GM23338 (cell line): ENCODE data around the gene STX17. TPM values are rescaled to one million over a fixed set of nuclear protein-coding genes. Genes with fewer than 3 reads are reported as not detected.

Experiments
- ATAC-seq: fragments of 200-7000 bp; cut with Tn5 transposase; 3 replicates; pipeline ENCODE4 v1.9.1; 2020
- DNase-seq: peaks from one replicate; pipeline ENCODE4 v3.0.0-alpha.2; 2015; ENCODE audit warnings: low spot score
- H2AFZ ChIP-seq: fragments of 200-600 bp; sonication (generic); 2 replicates; pipeline ENCODE4 v1.8.0; 2016; ENCODE audit warnings: antibody characterized with exemption, mild to moderate bottlenecking, moderate library complexity
- H3F3A ChIP-seq: fragments of 200-600 bp; sonication (generic); replicated peaks from 2 replicates; pipeline ENCODE4 v1.8.0; 2017; ENCODE audit warnings: antibody characterized with exemption, mixed run types, low read depth
- H3K27ac ChIP-seq: fragments of 200-600 bp; sonication (generic); 2 replicates; pipeline ENCODE4 v1.6.1; 2016; ENCODE audit warnings: low read depth
- H3K27me3 ChIP-seq: fragments of 200-600 bp; sonication (generic); 2 replicates; pipeline ENCODE4 v1.8.0; 2016; ENCODE audit warnings: mild to moderate bottlenecking, mixed run types, moderate library complexity; ENCODE audit not compliant: insufficient read depth
- H3K36me3 ChIP-seq: fragments of 200-600 bp; sonication (generic); 2 replicates; pipeline ENCODE4 v1.8.0; 2016; ENCODE audit warnings: mild to moderate bottlenecking; ENCODE audit not compliant: insufficient read depth
- H3K4me1 ChIP-seq: fragments of 200-600 bp; sonication (generic); 2 replicates; pipeline ENCODE4 v1.8.0; 2016; ENCODE audit warnings: mild to moderate bottlenecking, moderate library complexity; ENCODE audit not compliant: insufficient read depth
- H3K4me2 ChIP-seq: fragments of 200-600 bp; sonication (generic); 2 replicates; pipeline ENCODE4 v1.7.1; 2017; ENCODE audit warnings: mixed run types
- H3K4me3 ChIP-seq: fragments of 200-600 bp; sonication (generic); 2 replicates; pipeline ENCODE4 v1.6.1; 2016; ENCODE audit warnings: mixed run types
- H3K79me2 ChIP-seq: fragments of 200-600 bp; sonication (generic); replicated peaks from 2 replicates; pipeline ENCODE4 v1.8.0; 2017; ENCODE audit warnings: mild to moderate bottlenecking; ENCODE audit not compliant: insufficient read depth
- H3K9me2 ChIP-seq: fragments of 200-600 bp; sonication (generic); 2 replicates; pipeline ENCODE4 v1.8.0; 2017; ENCODE audit not compliant: insufficient read depth
- H4K20me1 ChIP-seq: fragments of 200-600 bp; sonication (generic); replicated peaks from 2 replicates; pipeline ENCODE4 v1.8.0; 2017; ENCODE audit warnings: mild to moderate bottlenecking; ENCODE audit not compliant: insufficient read depth
- H3K27ac Mint-ChIP-seq: 2 replicates; pipeline ENCODE4 v1.8.0; 2020; ENCODE audit warnings: inconsistent platforms, mild to moderate bottlenecking, moderate library complexity, mixed read lengths
- H3K27me3 Mint-ChIP-seq: 3 replicates; pipeline ENCODE4 v1.8.0; 2022; ENCODE audit warnings: low read depth, mild to moderate bottlenecking, moderate library complexity, mixed read lengths, inconsistent platforms; ENCODE audit not compliant: insufficient read depth, poor library complexity
- H3K36me3 Mint-ChIP-seq: 3 replicates; pipeline ENCODE4 v1.8.0; 2021; ENCODE audit warnings: low read depth, mild to moderate bottlenecking, inconsistent platforms, moderate library complexity, mixed read lengths
- H3K4me1 Mint-ChIP-seq: 3 replicates; pipeline ENCODE4 v1.8.0; 2020; ENCODE audit warnings: mild to moderate bottlenecking, inconsistent platforms, mixed read lengths
- H3K4me3 Mint-ChIP-seq: 3 replicates; pipeline ENCODE4 v1.8.0; 2021; ENCODE audit warnings: moderate library complexity, mild to moderate bottlenecking, inconsistent platforms, mixed read lengths
- H3K9me3 Mint-ChIP-seq: 3 replicates; pipeline ENCODE4 v1.8.0; 2020; ENCODE audit warnings: moderate library complexity, mild to moderate bottlenecking, inconsistent platforms, mixed read lengths
- CREB1 ChIP-seq: fragments of 250-450 bp; sonication (Bioruptor Pico); IDR thresholded peaks from 2 replicates; pipeline ENCODE4 v1.5.0; 2020; ENCODE audit warnings: low read depth, mild to moderate bottlenecking, moderate library complexity
- CTCF ChIP-seq, 2 experiments: fragments of 200-600 bp in 1 of 2; sonication (generic) in 1 of 2; conservative IDR thresholded peaks; 2 replicates each; pipeline versions ENCODE4 v1.5.1 to v1.6.1; 2016 to 2017; ENCODE audit warnings: antibody characterized with exemption in 2 of 2, low read depth in 2 of 2, mild to moderate bottlenecking in 2 of 2, moderate library complexity in 1 of 2
- EZH2phosphoT487 ChIP-seq: fragments of 200-600 bp; sonication (generic); IDR thresholded peaks from one replicate; pipeline ENCODE4 v1.8.1; 2018; ENCODE audit warnings: antibody characterized with exemption; ENCODE audit not compliant: unreplicated experiment
- JUNB ChIP-seq: IDR thresholded peaks from one replicate; pipeline ENCODE4 v1.6.1; 2016; ENCODE audit warnings: antibody characterized with exemption; ENCODE audit not compliant: unreplicated experiment
- NANOG ChIP-seq: IDR thresholded peaks from 2 replicates; pipeline ENCODE4 v1.6.1; 2016; ENCODE audit warnings: antibody characterized with exemption, borderline replicate concordance
- POLR2AphosphoS5 ChIP-seq: IDR thresholded peaks from 2 replicates; pipeline ENCODE4 v1.6.1; 2016; ENCODE audit warnings: antibody characterized with exemption, low read depth
- REST ChIP-seq: IDR thresholded peaks from one replicate; pipeline ENCODE4 v1.6.1; 2018; ENCODE audit warnings: antibody characterized with exemption; ENCODE audit not compliant: unreplicated experiment
- STAT1 ChIP-seq: IDR thresholded peaks from one replicate; pipeline ENCODE4 v1.6.1; 2016; ENCODE audit warnings: antibody characterized with exemption; ENCODE audit not compliant: unreplicated experiment
- ZNF114 ChIP-seq: fragments of 250-450 bp; sonication (Bioruptor Pico); IDR thresholded peaks from 2 replicates; pipeline ENCODE4 v1.5.0; 2020; ENCODE audit warnings: mild to moderate bottlenecking, moderate library complexity
- ZNF331 ChIP-seq: fragments of 250-450 bp; sonication (Bioruptor Pico); IDR thresholded peaks from 2 replicates; pipeline ENCODE4 v1.5.0; 2020; ENCODE audit warnings: low read depth, mild to moderate bottlenecking, moderate library complexity
- ZNF462 ChIP-seq: fragments of 250-450 bp; sonication (Bioruptor Pico); IDR thresholded peaks from 2 replicates; pipeline ENCODE4 v1.5.0; 2020; ENCODE audit warnings: mild to moderate bottlenecking, moderate library complexity
- polyA plus RNA-seq: library from polyadenylated mRNA; unstranded; fragments of >200 nt; fragmentation: Nextera tagmentation; extraction: Ambion mirVana; gene quantifications from 2 replicates; pipeline ENCODE4 v1.2.1, GENCODE V29; 2016
- total RNA-seq: library from RNA; depleted of rRNA; stranded (reverse); fragments of >200 nt; shearing (Covaris generic); gene quantifications from 2 replicates; pipeline ENCODE4 v1.2.3, GENCODE V29; 2014

Gene STX17
- total and polyA plus RNA-seq, 2 experiments from 2014 or later = 12.9 to 24.2 TPM

GRCh38 chr9:99907208-99907532 is 716 bp downstream of the STX17 start:
- ATAC-seq = no peak
- Mint-ChIP-seq H3K4me1 (peaks cover 27% of the 10 kb centered on the region), H3K36me3 (no peaks in the 10 kb centered on the region; the same call in 2 of the 3 replicates), H3K4me3 (peak overlapping the region; percentile 95), H3K9me3 (no peaks in the 10 kb centered on the region), H3K27ac (peak overlapping the region; percentile 93), H3K27me3 (peaks cover 3% of the 10 kb centered on the region)
- no peak for TF ChIP-seq CREB1 (CRISPR knock-in tag)
- no peak for TF ChIP-seq JUNB
- no peak for TF ChIP-seq STAT1
- no peak for TF ChIP-seq NANOG
- TF ChIP-seq CTCF (conservative IDR thresholded peaks at IDR 0.05; ENCODE audit: low read depth in 2 of 2) = no peak
- no peak for TF ChIP-seq ZNF114 (CRISPR knock-in tag)
- TF ChIP-seq POLR2AphosphoS5 = no peak
- Histone ChIP-seq H3K27me3 (no peaks in the 10 kb centered on the region), H3K36me3 (no peaks in the 10 kb centered on the region), H3K27ac (no peak overlapping the region), H3K9me2 (0 out of 2 replicates have a peak, but pooled peaks cover 5% of the 10 kb centered on the region), H2AFZ (peak overlapping the region; percentile 94), H3K79me2 (peaks cover 10% of the 10 kb centered on the region; the same call in 1 of the 2 replicates), H3K4me3 (peak overlapping the region; percentile 86), H3K4me1 (peaks cover 29% of the 10 kb centered on the region), H3F3A (no peaks in the 10 kb centered on the region), H3K4me2 (peak overlapping the region; percentile 89), H4K20me1 (no peaks in the 10 kb centered on the region)
- DNase-seq = no peak

GRCh38 chr9:99911600-99911999 is 5.1 kb downstream of the STX17 start:
- peaks cover 10% of the 10 kb centered on the region; the same call in 1 of the 2 replicates for H3K79me2 ChIP-seq
- no peak for TF ChIP-seq ZNF462 (CRISPR knock-in tag)
- no peak for TF ChIP-seq NANOG
- no peak for TF ChIP-seq ZNF331
- TF ChIP-seq POLR2AphosphoS5 = no peak
- TF ChIP-seq JUNB = no peak
- no peak for TF ChIP-seq EZH2phosphoT487
- TF ChIP-seq REST = no peak

More at GRCh38 chr9:99911600-99911999, 5.1 kb downstream of the STX17 start:
- Mint-ChIP-seq H3K27ac (no peak overlapping the region), H3K4me3 (no peak overlapping the region), H3K27me3 (no peaks in the 10 kb centered on the region), H3K36me3 (no peaks in the 10 kb centered on the region), H3K4me1 (peaks cover 24% of the 10 kb centered on the region), H3K9me3 (no peaks in the 10 kb centered on the region)
- Histone ChIP-seq H3K27me3 (no peaks in the 10 kb centered on the region), H3K4me1 (peaks cover 33% of the 10 kb centered on the region), H3K4me3 (no peak overlapping the region), H3K27ac (no peak overlapping the region), H3K9me2 (no peaks in the 10 kb centered on the region), H3F3A (no peaks in the 10 kb centered on the region), H4K20me1 (no peaks in the 10 kb centered on the region), H3K36me3 (no peaks in the 10 kb centered on the region), H3K4me2 (no peak overlapping the region), H2AFZ (no peak overlapping the region)
- no peak for DNase-seq
- ATAC-seq = no peak
